Sigmoid colon (tissue), 7 donors: Measurements from ENCODE around the gene SULT1C2. TPM values are rescaled to one million over a fixed set of nuclear protein-coding genes. Genes with fewer than 3 reads are reported as not detected.

Source experiments
- DNase-seq: peaks from one replicate; pipeline ENCODE4 v3.0.0-alpha.2; 2019
- H3K27ac ChIP-seq, 4 donors: fragments of 200-600 bp; sonication (generic); one replicate each; pipeline ENCODE4 v1.5.1; 2016 to 2019; ENCODE audit warnings: mild to moderate bottlenecking in 1 of 4
- H3K27me3 ChIP-seq, 3 donors: fragments of 200-600 bp; sonication (generic); one replicate each; pipeline ENCODE4 v1.5.1; 2019; ENCODE audit warnings: mild to moderate bottlenecking in 1 of 3
- H3K36me3 ChIP-seq, 4 donors: fragments of 200-600 bp; sonication (generic); one replicate each; pipeline ENCODE4 v1.5.1; 2016 to 2019
- H3K4me1 ChIP-seq, 4 donors: fragments of 200-600 bp; sonication (generic); one replicate each; pipeline ENCODE4 v1.5.1; 2017 to 2019
- H3K4me3 ChIP-seq, 4 donors: fragments of 200-600 bp; sonication (generic); one replicate each; pipeline ENCODE4 v1.5.1; 2017 to 2019; ENCODE audit warnings: mild to moderate bottlenecking in 2 of 4, moderate library complexity in 1 of 4
- H3K9me3 ChIP-seq, 4 donors: fragments of 200-600 bp in 3 of 4; sonication (generic) in 3 of 4; one replicate each; pipeline versions ENCODE4 v1.5.1 to v1.6.1; 2013 to 2019
- CTCF ChIP-seq, 4 experiments: fragments of 450-650 bp in 3 of 4; fragments of 200-600 bp in 1 of 4; IDR thresholded peaks; one replicate each; pipeline ENCODE4 v1.5.1; 2016 to 2019; ENCODE audit warnings: antibody characterized with exemption in 4 of 4, mild to moderate bottlenecking in 3 of 4, moderate library complexity in 2 of 4
- EP300 ChIP-seq, 4 donors: sonication (generic); formaldehyde crosslinking; IDR thresholded peaks; one replicate each; pipeline ENCODE4 v1.6.1; 2017; ENCODE audit warnings: antibody characterized with exemption in 4 of 4
- POLR2A ChIP-seq, 2 donors: fragments of 450-650 bp; IDR thresholded peaks; one replicate each; pipeline ENCODE4 v1.6.1; 2016; ENCODE audit warnings: antibody characterized with exemption in 2 of 2, mild to moderate bottlenecking in 2 of 2, moderate library complexity in 2 of 2
- POLR2AphosphoS5 ChIP-seq, 4 donors: sonication (generic); formaldehyde crosslinking; IDR thresholded peaks; one replicate each; pipeline ENCODE4 v1.6.1; 2017; ENCODE audit warnings: antibody characterized with exemption in 4 of 4
- WGBS, 2 donors: extraction: QIAGEN DNeasy Blood & Tissue Kit; methylation state at CpG; one replicate each; pipeline ENCODE4 v1.1.7; 2013; 5-methylcytosine and 5-hydroxymethylcytosine counted together
- intact Hi-C: fragments of 100-400 bp; cut with DNase I; formaldehyde crosslinking; loops from one replicate; pipeline ENCODE4 v1.15.1; 2023
- polyA plus RNA-seq, 3 donors: library from polyadenylated mRNA; stranded (reverse); fragments of 200-250 nt; gene quantifications; one replicate each; pipeline ENCODE4 v1.2.3, GENCODE V29; 2013
- total RNA-seq, 4 donors: library from RNA; depleted of rRNA; stranded (reverse); fragments of >200 nt; gene quantifications; one replicate each; pipeline ENCODE4 v1.1.0, GENCODE V29; 2016
- donor health status: healthy with polysubstance abuse.
- donor health status: Bipolar disorder and iron deficiency.
- donor health status: healthy.

Gene SULT1C2
- total and polyA plus RNA-seq, 7 donors, result 0.28 to 1.8 (median 0.67) TPM; not detected in 4

GRCh38 chr2:108314586-108315296 is 26.0 kb downstream of the SULT1C2 start:
- intact Hi-C loops, result no loop called here
- Histone ChIP-seq H3K4me1 (no peaks in the 10 kb centered on the region), H3K4me3 (no peak overlapping the region), H3K36me3 (no peaks in the 10 kb centered on the region), H3K27me3 (no peaks in the 10 kb centered on the region), H3K9me3 (peaks cover 0 to 4% (median 0%) of the 10 kb centered on the region in 4 donors), H3K27ac (no peak overlapping the region)
- 30 to 71% methylated on average over 3 of the region's 3 CpGs for WGBS, 2 donors
- no peak for DNase-seq
- TF ChIP-seq POLR2AphosphoS5 (IDR thresholded peaks at IDR 0.05) (no peak), CTCF (IDR thresholded peaks at IDR 0.05) (no peak), EP300 (IDR thresholded peaks at IDR 0.05) (no peak), POLR2A (IDR thresholded peaks at IDR 0.05) (no peak)

GRCh38 chr2:108315444-108315934 is 26.8 kb downstream of the SULT1C2 start:
- Histone ChIP-seq H3K9me3 (peaks cover 0 to 4% (median 0%) of the 10 kb centered on the region in 4 donors), H3K4me1 (no peaks in the 10 kb centered on the region), H3K36me3 (no peaks in the 10 kb centered on the region), H3K27me3 (no peaks in the 10 kb centered on the region), H3K4me3 (no peak overlapping the region), H3K27ac (no peak overlapping the region)
- intact Hi-C loops, result no loop called here
- no peak for DNase-seq
- TF ChIP-seq CTCF (IDR thresholded peaks at IDR 0.05) (no peak), EP300 (IDR thresholded peaks at IDR 0.05) (no peak), POLR2AphosphoS5 (IDR thresholded peaks at IDR 0.05) (no peak), POLR2A (IDR thresholded peaks at IDR 0.05) (no peak)

- H3K27ac ChIP-seq, result no peak overlapping the region
These were observed 27.3 kb downstream of the SULT1C2 start for GRCh38 chr2:108316033-108316432.

GRCh38 chr2:108316461-108317258 is 28.0 kb downstream of the SULT1C2 start:
- Histone ChIP-seq H3K36me3 (no peaks in the 10 kb centered on the region), H3K4me1 (no peaks in the 10 kb centered on the region), H3K4me3 (no peak overlapping the region), H3K9me3 (peaks cover 0 to 4% (median 0%) of the 10 kb centered on the region in 4 donors), H3K27ac (no peak overlapping the region), H3K27me3 (no peaks in the 10 kb centered on the region)
- intact Hi-C loops, result no loop called here
- no peak for DNase-seq
- TF ChIP-seq POLR2A (IDR thresholded peaks at IDR 0.05) (no peak), CTCF (IDR thresholded peaks at IDR 0.05) (no peak)
- 27 to 63% methylated on average over 13 of the region's 13 CpGs for WGBS, 2 donors

More at GRCh38 chr2:108316033-108316432, 27.3 kb downstream of the SULT1C2 start:
- WGBS, 2 donors, result 19 to 52% methylated on average over 6 of the region's 6 CpGs
- Histone ChIP-seq H3K9me3 (peaks cover 0 to 4% (median 0%) of the 10 kb centered on the region in 4 donors), H3K4me1 (no peaks in the 10 kb centered on the region), H3K27me3 (no peaks in the 10 kb centered on the region), H3K4me3 (no peak overlapping the region), H3K36me3 (no peaks in the 10 kb centered on the region)
- TF ChIP-seq POLR2A (IDR thresholded peaks at IDR 0.05) (no peak), EP300 (IDR thresholded peaks at IDR 0.05) (no peak), POLR2AphosphoS5 (IDR thresholded peaks at IDR 0.05) (no peak), CTCF (IDR thresholded peaks at IDR 0.05) (no peak)
- no peak for DNase-seq
- intact Hi-C loops, result no loop called here
